NCI-H146 (cell line): Measurements from ENCODE around the gene MAGEA10.
"Not testable (repeated sequence)": the region's sequence is repeated elsewhere in the genome, so short reads cannot be mapped to it uniquely, and the experiment has no call there.

Experiments
- DNase-seq: peaks from one replicate; lab custom pipeline; 2025; lab: John Stamatoyannopoulos, UW

Gene MAGEA10

DNA sequence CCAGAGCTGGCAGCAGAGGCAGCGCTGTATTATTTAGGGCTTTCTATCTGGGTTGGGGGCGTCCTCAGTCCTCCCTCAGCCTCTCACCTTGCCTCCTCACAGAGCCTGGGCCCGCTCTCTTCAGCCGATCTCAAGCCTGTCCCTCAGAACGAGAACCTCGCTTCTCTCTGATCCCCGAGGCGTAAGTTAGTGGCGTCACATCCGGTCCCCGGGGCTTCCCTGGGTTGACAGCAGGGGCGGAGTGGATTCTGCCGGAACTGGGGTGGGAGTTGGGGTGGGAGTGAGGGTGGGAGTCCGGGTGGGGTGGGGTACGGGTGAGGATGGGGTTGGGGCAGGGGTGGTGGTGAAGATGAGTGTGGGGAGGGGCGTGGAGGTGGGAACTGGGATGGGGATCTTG is at the start of gene MAGEA10:
Gene MAGEA10, minus strand, starts transcription at position 190 of the 397 bp plus-strand sequence. CDS start 2,957 bp downstream, outside the sequence.
- DNase-seq = no peak

DNA sequence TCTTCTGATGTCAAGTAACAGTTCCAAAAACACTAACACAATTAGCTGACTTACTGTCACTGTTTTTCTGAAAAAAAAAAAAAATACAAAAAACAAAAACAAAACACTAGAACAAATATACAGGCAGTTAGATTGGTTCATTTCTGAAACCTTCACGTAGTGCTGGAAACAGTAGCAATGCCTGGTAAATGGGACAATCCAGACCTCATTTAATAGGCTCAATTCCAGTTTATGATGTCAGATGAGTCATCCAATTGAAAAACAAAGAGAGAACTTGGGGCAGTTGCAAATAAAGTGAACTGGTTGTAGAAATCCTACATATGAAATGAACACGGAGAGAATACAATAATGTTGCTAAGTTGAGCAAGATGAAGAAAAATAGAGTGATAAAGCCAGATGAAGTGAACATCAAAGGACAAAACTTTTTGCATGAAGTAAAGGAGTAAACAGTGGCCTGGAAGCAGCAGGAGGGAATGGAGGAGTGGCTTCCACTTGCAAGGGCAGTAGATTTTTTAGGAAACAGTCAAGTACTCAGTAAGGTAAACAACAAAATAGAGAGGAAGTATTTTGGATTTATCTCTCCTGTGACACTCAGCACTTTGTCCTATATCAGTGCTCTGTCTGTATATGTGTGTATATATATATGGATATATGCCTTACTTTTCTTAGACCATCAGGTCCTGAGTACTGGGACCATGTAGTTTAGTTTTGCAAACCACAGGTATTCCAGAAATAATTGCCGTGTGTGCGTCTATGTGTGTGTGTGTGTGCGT is 39.3 kb upstream of the MAGEA10 start:
- DNase-seq = no peak

DNA sequence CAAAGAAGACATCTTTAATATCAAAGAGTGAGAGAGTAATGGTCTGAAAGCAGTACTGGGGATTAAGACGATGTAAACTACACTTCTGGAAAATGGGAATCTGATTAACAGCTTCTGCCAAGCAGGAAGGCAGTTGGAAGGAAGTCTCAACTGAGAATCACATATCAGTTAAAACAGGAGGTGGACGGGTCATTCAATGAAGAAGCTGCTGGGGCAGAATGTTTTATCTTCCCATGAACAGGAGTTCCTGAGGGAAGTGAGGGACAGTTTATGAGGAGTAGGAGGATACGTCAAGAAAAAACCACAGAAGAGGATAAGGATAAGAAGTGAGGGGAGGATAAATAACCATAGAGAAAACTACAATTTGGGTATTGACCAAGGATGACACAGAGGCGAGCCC is 38.7 kb upstream of the MAGEA10 start:
- no peak for DNase-seq

DNA sequence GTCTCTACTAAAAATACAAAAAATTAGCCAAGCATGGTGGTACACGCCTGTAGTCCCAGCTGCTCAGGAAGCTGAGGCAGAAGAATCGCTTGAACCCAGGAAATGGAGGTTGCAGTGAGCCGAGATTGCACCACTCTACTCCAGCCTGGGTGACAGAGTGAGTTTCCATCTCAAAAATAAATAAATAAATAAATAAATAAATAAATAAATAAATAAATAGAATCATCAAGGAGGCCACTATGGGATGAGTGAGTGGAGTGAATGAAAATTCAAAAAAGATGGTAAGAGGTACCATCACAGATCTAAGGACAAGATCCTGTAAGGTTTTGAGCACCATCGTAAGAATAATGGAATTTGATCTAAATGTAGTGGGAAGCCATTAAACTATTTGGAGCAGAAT is 37.5 kb upstream of the MAGEA10 start:
- not testable (repeated sequence) for DNase-seq

DNA sequence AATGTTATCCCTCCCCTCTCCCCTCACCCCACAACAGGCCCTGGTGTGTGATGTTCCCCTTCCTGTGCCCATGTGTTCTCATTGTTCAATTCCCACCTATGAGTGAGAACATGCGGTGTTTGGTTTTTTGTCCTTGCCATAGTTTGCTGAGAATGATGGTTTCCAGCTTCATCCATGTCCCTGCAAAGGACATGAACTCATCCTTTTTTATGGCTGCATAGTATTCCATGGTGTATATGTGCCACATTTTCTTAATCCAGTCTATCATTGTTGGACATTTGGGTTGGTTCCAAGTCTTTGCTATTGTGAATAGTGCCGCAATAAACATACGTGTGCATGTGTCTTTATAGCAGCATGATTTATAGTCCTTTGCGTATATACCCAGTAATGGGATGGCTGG is 35.5 kb upstream of the MAGEA10 start:
- DNase-seq = not testable (repeated sequence)

DNA sequence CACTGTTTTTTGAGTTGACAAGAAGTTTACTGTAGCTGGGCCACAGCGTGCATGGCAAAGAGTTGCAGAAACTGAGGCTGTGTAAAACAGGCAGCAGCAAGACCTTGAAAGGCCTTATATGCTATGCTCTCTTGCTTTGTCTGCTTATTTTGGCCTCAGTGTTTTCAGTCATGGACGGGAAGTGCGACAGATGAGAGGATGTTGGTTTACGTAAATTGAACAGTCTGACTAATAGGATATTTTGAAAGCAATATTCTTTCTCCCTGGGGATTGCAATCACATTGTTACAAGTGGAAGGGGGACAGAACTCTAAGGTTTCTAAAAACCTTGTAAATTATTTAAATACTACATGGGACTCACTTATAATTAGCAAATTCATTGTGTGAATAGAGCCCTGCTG is 32.2 kb upstream of the MAGEA10 start:
- DNase-seq = no peak

DNA sequence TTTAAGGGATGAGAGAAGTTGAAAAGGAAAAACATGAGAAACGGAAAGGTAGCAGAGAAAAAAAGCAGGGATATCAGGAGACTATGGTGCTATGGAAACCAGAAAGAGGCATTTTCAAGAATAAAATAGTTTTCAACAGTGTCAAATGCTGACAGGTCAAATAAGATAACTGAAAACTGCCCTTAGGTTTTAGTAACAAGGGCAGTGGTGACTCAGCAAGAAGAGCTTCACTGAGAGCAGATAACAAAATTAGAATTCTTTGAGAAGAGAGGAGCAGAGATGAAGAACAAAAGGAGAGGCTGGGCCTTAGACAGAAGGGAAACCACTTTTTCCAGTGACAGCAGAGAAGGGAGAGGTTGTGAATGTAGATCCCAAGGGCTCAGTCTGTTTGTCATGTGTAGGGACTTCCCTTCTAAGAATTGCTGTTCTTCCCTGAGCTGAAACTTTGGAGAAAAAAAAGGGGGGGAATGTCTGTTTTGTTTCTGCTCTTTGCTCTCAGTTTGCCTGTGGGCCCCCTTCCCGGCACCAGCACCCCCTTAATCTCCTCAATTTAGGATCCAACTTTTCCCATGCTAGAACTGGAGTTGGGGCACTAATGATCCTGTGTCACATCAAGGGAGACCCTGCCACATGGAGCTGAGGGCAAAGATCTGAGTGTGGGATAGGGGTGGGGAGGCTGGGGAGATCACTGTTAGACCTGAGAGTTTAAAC is 26.8 kb upstream of the MAGEA10 start:
- no peak for DNase-seq

DNA sequence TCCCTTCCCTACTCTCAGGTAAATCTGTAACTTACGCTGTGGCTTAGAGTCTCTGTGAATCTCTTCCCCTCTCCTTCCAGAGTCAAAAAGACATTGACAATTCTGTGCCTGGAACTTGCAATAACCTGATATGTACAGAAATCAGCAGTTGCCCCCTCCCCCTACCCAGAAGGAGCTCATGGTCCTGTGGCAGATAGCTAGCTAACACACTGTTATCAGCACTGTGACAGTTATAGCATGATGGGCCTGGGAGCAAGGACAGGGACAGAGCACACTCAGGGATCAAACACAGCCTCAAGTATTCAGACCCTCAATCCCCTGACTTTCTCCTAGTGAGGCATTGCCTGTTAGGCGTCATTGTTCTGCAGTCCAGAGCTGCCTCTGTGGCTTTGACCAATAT is 18.7 kb upstream of the MAGEA10 start:
- no peak for DNase-seq

DNA sequence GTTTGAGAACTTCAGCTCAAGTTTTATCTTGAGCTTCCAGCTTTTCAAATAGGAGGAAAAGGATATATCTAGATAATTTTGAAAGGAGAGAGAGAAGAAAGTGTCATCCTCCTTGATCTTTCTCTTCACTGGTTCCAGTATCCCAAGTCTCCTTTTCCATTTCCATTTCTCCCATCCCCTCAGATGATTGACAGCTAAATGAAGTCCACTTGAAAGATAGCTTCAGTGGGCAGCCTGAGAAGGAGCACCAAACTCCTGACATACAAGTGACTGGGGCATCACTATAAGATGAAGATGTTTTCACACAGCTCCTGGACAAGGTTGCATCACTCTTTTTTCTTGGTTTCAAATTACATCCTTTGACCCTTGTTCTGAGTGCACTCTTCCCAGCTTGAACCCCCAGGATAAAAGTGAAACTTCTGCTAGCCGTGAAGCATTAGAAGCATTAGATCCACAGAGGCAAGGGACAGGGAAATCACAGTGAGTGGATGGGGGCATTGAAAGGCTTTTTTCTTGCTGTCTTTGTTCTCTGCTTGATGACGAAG is 17.5 kb upstream of the MAGEA10 start:
- no peak for DNase-seq

DNA sequence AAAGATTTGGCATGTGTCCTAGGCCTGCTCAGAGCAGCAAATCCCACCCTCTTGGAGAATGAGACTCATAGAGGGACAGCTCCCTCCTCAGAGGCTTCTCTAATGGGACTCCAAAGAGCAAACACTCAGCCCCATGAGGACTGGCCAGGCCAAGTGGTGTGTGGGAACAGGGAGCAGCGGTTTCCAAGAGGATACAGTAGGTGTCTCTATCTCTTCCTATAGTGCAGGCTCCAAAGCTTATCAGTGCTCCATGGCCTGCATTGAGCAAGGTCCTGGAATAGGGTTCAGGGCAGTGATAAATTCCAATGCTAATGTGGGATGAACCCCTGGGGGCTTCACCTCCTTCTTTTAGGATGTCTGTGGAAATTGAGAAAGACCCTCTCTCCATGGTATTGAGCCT is 15.7 kb upstream of the MAGEA10 start:
- DNase-seq = no peak

DNA sequence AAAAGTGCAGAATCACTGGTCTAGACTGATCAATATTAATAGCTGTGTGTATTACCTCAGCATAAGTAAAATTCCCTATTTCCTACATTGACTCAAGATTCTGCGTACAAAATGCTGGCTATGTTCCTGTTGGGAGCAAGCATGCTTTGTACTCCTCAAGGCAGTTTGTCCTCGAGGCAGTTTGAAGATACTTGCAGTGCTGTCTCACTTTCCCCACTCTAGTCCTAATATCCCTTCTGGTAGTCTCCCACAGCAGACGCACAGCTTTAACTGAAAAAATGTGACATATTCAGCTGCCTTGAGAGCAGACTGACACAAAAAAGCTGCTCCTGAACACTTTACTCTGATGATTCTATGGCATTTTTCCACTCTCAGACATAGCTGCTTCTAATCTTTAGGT is 12.9 kb upstream of the MAGEA10 start:
- DNase-seq = no peak

DNA sequence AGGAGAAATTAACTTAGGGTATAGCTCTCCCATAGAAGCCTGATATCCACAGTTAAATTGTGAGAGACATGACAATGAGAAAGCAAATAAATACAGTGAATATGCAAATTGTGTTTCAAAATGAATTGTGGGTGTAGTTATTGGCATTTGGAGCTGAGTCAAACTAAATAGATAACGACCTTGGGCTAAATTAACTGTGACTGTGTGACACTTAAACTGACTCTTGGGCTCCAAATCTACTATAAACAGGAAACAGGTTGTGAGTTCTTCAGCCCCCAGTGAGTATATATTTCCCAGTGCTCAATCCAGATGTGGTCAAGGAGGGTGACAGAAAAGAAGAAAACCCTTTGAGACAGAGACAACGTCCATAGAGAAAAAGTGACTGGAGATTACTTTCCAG is 11.3 kb upstream of the MAGEA10 start:
- no peak for DNase-seq

DNA sequence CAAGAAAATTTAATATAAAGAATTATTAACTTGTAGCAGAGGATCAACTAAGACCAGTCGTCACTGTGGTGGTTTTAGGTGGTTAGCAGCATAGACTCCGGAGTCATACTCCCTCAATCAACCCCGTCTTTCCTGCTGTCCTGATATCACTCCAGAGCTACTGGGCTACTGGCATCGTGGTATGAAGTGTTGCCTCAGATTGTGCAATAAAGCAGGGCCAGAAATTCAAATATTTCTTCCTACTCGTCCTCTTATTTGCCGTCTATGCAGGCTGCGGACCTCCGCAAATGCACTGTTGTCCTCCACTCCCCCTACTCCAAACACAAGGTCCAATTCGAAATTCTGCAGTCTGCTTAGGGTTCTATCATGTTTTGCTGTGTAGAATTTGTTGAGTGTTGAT is 1.2 kb upstream of the MAGEA10 start:
- no peak for DNase-seq

DNA sequence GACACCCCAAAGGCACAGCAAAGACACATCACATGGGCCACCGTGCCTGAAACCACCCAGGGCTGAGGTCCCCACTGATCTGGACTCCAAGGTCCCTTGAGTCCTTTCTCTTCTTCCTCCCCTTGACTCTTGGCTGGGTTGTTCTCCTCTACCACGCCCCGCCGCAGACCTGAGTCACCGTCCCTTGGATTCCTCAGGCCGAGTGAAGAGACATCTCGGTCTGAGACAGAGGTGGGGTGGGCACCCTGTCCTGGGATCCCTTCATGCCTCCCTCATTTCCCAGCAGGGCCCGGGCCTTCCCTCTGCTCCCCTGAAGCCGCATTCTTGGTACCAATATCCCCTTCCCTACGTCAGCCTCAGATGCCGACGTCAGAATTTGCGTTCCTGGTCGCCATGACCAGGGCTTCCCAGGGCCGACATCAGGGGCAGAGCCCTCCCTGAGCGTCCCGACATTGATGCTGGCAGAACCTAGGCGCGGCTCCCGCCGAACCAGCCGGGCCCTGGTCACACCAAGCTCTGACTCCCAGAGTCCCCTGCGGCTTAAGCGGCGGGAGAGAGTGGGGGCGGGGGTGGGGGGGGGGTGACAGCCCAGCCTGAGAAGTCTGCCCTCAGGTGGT is 498 bp downstream of the MAGEA10 start:
- DNase-seq = no peak

DNA sequence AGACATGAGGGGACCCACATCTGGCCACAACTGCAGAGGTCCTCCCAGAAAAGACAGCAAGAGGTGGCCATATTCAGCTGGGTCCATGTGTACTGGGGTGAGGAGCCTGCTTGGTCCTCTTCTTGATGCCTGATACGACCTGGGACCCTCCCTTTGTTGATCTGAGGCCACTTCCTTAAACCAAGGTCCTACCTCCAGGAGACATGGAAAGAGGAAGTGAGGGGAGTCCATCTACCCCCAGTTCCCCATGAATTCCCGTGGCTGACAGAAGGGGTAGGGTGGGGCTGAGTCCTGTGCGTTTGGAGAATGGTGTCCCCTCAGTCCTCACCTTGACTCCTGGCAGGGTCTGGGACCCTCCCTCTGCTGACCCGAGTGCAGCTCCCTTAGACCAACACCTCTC is 2.1 kb downstream of the MAGEA10 start:
- DNase-seq = no peak

DNA sequence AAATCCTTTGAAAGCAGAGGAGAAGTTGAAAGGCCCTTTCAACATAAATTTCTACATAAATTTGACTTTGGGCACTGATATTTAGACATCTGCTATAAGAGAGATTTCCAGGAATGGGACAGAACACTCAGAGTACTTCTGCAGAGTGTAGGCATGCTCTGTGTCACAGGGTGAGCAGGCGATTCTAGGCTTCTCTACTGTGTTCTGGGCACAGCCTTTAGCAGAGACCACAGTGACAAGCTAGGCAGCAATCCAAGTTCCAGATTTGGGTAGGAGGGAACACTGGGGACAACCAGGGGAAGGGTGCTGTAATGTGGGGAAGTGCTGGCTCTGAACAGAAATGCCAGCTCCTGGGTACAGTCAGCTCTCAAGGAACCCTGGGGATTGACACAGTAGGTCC is 6.9 kb downstream of the MAGEA10 start:
- DNase-seq = no peak

DNA sequence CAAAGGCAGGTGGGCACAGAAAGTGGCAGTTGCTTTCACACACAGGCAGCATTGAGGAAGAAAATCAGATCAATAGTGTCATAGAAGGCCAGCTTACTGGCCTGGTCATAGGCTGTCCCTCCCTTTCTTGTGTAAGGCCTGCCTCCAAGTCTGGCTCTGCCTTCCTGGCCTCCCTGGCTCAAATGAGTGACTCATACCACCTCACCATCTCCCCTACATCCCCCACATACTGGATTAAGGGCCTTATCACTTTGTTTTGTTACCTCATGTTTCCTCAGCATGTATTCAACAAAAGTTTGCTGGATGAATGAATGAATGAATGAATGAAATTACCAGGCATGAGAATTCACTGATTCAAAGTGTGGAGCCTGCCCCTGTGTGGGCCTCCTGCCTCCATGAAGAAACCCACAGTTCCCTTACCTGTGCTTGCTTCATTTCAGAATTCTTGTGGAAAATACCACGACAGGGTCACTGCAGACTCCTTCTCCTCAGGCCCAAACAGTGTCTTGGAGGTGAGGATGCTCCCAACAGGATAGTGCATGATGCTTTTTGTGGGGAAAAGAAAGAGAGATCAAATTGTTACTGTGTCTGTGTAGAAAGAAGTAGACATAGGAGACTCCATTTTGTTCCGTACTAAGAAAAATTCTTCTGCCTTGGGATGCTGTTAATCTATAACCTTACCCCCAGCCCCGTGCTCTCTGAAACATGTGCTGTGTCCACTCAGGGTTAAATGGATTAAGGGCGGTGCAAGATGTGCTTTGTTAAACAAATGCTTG is 9.1 kb downstream of the MAGEA10 start:
- not testable (repeated sequence) for DNase-seq

DNA sequence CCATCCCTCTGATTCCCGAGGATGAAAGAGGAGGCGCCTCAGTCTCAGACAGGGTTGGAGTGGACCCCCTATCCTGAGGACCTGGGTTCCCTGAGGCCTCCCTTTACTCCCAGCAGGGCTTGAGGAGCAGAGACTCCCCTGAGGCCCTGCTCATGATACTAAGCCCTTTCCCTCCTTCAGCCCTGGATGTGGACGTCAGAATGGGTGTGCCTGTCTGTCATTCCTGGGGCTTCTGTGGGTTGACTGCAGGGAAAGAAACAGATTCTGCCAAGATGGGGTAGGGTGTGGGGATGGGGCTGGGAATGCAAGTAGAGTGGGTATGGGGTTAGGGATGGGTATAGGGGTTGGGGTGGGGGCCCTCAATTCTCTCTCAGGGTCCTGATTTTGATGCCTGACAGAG is 21.1 kb downstream of the MAGEA10 start:
- no peak for DNase-seq

DNA sequence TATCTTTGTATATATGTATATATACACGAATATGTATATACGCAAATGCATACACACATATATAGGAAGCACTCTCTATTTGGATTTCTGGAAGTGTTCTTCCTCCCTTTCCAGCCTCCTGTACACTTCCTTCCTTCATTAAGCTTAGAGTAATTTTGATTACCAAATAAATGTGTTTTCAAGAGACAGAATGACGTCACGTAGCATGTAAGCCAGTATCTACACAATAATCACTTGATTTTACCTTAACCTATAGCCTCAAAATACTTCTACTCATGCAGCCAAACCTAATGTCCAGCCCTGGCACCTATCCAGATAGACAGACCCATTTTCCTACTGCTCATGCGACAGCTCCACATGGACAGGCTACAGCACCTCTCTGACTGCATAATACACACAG is 29.9 kb downstream of the MAGEA10 start:
- no peak for DNase-seq

DNA sequence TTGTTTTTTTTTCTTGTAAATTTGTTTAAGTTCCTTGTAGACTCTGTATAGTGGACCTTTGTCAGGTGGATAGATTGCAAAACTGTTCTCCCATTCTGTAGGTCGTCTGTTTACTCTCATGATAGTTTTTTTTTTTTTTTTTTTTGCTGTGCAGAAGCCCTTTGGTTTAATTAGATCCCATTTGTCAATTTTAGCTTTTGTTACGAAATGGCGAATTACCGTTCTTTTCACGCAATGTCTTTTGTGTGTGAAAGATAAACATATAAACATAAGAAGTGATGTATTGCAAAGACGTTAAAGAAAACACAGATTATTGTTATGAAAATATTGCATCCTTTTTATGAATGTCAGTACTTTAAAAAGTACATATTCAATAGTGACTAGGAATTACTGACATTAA is 34.5 kb downstream of the MAGEA10 start:
- no peak for DNase-seq

DNA sequence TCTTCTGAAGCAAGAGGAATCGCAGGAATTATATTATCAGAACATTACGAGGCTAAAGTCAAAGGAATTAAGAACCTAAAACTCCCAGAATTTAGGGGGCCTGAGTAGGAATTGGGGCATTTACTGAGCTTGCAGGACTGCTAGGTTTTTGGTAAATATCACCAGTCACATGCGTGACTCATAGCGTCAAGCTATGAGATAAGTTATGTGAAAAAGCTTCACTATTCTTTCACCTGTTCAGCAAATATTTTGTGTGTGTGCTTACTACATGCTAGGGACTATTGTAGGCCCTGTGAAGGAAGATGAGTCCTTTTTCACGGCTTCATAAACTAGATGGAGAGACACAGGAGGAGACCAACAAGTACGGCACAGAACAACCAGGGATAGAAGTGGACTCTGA is 52.2 kb downstream of the MAGEA10 start:
- no peak for DNase-seq
